Nasal cavity respiratory epithelium epithelial cell of viscerocranial mucosa (primary cell): Measurements from ENCODE around the gene TOP1. TPM values are rescaled to one million over a fixed set of nuclear protein-coding genes. Genes with fewer than 3 reads are reported as not detected.

ENCODE experiments used
- total RNA-seq: library from RNA; depleted of rRNA; stranded (reverse); fragments of >200 nt; gene quantifications from 2 replicates; pipeline ENCODE4 v1.2.3, GENCODE V29; 2014

The TOP1 gene
- 33.8 and 77.5 TPM in 2 replicates for total RNA-seq

DNA sequence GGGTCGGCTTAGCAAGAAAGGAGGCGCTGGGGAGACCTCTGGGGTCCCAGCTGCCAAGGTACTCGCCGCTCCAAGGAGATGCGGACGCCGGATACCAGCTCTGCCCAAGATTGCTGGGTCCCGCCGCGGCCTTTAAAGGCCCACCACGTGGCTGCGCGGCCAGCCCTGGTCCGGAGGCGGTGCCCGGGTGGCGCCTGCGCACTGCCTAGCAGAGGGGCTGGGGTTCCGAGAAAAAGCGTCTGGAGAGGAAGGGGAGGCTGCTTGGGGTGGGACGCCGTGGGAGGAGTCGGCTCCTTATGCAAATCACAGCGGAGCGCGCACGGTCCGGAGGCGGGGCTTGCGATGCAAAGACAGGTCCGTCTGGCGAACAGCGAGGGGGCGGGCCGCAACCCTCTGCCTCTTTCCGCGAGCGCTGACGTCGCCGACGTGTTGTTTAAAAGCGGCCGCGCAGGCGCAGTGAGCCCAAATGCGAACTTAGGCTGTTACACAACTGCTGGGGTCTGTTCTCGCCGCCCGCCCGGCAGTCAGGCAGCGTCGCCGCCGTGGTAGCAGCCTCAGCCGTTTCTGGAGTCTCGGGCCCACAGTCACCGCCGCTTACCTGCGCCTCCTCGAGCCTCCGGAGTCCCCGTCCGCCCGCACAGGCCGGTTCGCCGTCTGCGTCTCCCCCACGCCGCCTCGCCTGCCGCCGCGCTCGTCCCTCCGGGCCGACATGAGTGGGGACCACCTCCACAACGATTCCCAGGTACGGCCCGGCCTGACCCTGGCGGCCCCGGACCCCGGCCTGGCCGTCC lies at the start of gene TOP1:
TOP1 (plus strand) TSS at position 464 of the 791 bp plus-strand sequence; CDS start at position 710, 246 bp downstream.

DNA sequence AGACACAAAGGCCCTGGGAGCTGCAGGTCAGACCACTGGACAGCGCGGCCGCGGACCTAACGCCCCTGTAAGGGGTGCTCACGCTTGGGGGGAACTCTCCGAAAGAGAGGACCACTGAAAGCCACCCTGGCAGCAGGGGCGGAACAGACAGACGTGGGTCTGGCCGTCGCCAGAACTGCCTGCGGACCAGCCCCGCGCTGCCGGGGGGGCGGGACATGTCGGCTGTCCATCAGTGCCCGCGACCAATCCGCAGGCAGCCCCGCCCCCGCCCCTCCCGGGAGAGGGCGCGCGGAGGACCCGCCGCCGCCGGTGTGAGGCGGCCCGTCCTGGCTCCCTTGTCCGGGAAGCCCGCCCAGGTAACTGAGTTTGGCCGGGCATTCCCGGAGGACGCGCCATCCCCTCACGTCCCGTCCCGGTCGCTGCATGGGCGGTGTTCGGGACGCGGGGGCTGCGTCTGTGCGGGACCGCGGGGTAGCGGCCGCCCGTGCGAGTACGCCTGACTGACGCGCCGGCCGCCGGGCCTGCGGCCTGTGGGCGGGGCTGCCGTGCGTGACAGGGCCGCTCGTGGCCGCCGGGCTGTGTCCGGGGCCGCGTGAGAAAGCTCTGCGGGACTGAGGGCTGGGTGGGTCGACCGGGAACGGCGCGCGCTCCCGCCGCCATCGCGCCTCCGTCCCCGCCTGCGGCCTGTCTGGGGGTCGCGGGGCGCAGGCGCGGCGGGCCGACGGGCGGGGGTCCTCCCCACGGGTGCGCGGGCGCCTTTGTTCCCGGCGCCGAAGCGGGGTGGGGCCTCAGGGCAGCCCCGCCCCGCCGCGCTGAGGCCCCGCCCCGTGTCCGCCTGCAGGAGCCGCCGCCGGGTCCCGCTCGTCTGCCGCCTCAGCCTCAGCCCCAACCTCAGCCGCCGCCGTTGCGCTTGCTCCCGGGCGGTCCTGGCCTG lies 108.3 kb downstream of the TOP1 start, which contains the start of gene PLCG1:
PLCG1 (plus strand) TSS at position 864 of the 934 bp plus-strand sequence. CDS start 99 bp downstream, outside the sequence.

Other genes with a start within 250 kb of the TOP1 start
- 24.9 and 76.7 TPM in 2 replicates for gene PLCG1, start 108.7 kb downstream of the TOP1 start, total RNA-seq